Stimulated activated CD8-positive, alpha-beta memory T cell treated with anti-CD3 and anti-CD28 coated beads, Interleukin-2, amount 100 ng/mL, for 48 hours (primary cell): Measurements from ENCODE around the gene CD320.
"Not testable (repeated sequence)": the region's sequence is repeated elsewhere in the genome, so short reads cannot be mapped to it uniquely, and the experiment has no call there.

Experiments
- DNase-seq, 2 donors: peaks; one replicate each; pipeline ENCODE4 v3.0.0-alpha.2; 2020; ENCODE audit warnings: low read depth in 2 of 2

The CD320 gene

DNA sequence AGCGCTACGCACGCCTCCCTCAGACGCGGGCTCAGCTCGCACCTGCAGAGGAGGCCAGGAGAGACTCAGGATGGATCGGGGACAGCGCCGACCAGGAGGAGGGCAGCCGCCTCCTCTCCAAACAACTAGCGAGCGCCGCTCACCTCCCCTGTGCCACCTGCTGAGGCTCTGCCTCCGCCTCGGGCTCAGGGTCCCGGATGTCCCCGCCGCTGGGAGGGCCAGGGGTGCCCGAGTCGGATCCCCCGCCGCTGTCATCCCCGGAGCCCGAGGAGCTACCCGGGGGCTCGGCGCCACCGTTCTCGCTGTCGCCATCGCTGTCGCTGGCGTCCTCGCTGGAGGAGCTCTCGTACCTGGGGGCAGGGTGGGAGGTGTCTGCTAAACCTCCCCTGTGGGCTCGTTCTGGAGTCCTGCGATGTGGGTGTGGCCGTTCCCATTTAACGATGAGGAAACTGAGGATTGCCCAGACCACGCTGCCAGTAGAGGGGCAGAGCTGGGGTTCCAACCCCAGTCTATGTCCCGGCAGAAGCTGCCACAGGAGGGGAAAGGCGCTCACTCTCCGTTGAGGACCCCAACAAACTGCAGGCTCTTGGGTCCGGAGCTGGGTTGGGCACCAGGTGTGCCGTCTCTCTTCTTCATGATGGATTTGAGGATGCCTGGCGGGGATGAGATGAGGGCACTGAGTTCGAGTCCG lies 25.8 kb upstream of the CD320 start:
- no peak for DNase-seq

DNA sequence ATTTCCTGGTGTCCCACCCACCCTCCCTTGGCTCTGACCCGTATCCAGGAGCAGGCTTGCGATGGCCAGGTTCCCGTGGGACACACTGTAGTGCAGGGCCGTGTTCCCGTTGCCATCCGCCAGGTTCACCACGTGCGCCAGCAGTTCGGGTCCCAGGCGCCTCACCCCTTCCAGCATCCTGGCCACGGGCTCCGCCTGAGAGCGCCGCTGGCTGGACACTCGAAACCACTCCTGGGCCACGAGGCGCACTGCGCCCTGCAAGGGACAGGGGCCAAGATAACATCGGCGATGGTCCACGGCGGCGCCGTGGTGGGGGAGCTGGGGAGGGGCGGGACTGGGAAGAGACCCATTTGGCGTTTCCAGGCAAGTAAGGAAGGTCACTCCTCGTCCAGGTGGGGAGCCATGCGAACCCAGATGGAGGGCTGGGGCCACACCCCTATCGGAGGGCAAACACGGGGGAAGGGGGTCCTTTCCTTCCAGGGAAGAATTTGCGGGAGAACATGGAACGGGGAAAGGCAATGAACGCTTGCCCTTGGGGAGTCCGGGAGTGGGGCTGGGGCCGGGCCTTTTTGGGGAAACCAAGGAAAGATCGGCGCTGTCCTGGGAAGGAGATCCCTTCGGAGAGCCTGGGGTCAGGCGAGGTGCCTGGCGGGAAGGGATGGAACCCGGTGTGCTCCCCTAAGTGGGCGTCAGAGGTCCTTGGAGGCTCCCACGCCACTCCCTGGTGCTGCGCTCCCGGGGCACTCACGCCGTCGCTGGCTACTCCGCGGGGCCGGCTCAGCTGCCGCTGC lies 25.0 kb upstream of the CD320 start:
- no peak for DNase-seq

DNA sequence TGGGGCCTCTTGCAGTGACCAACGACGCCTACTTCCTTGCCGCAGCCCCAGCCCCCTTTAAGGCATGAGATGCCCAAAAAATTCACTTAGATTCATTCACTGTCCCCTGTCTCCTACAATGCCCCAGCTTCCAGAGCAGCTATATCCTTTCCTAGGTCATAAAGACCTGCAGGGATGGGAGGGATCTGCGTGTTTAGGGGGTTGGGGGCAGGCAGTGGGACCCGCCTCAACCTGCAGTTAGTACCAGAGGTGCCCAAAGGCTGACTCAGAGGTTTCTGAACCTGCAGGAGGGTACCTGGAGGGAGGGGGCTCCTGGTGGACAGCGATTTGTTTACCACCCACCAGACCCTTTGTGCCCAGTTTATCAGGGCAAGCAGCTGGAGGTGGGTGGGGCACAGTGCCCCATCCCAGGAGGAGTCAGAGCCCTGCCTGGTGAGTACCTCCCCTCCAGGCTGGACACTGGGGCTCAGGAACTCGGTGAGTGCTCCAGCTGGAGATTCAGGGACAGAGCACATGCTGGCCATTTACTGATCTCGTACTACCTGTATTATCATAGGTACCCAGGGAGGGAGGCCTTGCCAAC lies 23.2 kb upstream of the CD320 start:
- no peak for DNase-seq

DNA sequence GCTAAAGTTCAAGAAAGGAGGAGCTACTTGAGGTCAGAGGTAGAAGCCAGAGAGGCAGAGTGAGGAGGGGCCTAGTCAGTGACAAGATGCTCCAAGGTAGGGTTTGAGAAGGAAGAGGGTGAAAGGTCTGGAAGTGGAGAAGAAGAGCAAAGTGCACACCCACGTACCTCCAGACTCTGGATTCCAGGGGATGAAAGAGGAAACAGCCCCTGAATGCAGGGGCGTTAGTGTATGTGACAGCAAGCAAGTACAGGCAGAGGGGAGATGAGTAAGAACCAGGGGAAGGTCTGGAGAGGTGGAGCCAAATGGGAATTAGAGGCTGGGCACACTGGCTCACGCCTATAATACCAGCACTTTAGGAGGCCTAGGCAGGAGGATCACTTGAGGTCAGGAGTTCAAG lies 21.8 kb upstream of the CD320 start:
- no peak for DNase-seq

DNA sequence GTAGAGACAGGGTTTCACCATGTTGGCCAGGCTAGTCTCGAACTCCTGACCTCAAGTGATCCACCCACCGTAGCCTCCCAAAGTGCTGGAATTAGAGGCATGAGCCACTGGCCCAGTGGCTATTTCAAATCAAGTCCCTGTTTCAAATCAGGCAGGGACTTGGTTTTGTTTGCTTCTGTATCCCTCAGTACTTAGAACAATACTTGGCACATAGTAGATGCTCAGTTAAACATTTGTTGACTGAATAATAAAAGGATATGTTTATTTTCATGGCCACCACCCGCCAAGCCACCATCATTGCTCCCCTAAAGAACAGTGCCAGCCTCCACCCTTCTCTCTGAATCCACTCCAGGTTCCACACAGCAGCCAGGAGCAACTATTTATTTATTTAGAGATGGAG lies 17.3 kb upstream of the CD320 start:
- no peak for DNase-seq

DNA sequence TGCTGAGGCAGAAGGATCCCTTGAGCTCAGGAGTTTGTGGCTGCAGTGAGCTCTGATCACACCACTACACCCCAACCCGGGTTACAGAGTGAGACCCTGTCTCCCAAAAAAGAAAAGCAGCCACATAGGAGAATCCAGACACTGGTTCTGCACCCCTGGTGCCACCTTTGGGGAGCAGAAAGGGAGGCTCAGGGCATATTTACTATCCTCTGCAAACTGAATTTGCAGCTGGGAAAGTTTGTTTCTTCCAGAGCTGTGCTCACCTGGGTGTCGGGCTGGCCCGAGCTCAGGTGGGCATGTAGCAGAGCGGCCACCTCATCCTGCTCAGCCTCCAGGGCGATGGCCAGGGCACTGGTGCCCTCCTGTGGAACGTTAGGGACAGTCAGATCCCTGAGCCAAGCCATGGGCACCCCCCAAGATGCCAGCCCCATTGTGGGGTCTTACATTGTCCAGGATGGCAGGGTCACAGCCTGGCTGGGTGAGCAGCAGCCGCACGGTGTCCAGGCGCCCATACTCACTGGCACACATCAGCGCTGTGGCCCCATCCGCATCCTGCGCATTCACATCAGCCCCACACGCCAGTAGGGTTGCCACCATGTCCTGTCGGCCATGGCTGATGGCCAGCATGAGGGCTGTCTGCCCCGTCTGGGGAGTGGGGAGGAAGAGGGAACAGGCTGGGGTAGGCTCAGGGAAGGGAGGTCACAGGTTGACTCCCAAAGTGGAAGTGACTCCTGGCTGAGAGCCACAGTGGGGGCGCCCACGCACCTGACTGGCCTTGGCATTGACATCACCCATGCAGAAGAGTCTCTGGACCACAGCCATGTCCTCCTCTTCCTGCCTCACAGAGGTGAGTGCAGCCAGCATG lies 16.3 kb upstream of the CD320 start:
- DNase-seq: no peak

DNA sequence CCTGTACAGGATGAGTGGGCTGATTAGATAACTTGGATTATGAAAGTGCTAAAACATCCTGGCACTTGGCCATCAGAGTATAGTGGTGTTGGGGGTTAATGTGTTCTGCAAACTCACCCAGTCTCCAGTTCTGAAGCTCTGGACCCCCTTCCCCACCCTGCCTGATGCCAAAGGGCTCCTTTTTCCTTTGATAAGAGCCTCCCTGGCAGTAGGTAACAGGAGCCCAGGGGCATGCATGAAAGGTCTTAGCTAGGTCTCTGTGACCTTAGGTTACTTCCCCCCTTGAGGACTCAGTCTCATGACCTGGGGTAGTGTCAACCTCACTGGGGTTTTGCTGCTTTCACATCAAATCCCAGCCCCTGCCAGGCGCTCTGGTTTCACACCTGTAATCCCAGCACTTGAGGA lies 15.6 kb upstream of the CD320 start:
- no peak for DNase-seq

DNA sequence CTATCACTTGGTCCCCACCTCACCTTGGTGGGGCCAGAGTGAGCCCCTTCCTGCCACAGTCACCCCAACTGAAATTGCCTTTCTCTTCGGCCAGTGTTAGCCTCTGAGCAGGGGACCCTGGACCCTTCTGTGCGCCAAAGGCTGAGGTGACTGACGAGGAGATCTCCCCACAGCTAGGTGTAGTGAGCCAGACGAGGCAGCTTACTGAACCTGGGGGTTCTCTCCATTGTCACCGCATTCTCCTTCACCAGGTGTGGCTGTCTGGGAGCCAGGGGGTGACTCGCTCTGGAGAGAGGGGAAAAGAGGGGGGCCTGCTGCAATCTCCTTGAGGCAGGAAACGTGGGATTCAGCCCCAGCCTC lies 14.5 kb upstream of the CD320 start:
- DNase-seq: no peak

DNA sequence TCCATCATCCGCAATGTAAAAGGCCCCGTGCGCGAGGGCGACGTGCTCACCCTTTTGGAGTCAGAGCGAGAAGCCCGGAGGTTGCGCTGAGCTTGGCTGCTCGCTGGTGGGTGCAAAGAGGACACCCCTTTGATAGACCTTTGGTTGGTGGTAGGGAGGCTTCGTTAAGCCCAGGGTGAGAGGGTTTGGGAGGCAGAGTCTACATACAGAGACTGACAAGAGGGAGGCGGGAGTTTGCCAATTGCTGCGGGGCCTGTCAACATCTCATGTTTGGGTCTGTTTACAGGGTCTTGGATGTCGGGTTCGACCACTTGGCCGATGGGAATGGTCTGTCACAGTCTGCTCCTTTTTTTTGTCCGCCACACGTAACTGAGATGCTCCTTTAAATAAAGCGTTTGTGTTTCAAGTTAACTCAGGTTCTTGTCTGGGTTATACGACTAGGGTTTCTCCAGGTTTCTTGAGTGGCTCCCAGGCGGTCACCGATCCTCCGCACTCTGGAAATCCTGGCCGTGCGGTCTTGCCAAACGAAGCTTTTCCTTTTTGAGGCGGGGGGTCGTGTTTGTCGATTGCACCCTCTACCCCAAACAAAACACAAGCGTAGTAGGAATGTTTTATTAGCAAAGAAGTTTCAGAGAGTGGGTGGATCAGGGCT lies 14.0 kb upstream of the CD320 start:
- no peak for DNase-seq

DNA sequence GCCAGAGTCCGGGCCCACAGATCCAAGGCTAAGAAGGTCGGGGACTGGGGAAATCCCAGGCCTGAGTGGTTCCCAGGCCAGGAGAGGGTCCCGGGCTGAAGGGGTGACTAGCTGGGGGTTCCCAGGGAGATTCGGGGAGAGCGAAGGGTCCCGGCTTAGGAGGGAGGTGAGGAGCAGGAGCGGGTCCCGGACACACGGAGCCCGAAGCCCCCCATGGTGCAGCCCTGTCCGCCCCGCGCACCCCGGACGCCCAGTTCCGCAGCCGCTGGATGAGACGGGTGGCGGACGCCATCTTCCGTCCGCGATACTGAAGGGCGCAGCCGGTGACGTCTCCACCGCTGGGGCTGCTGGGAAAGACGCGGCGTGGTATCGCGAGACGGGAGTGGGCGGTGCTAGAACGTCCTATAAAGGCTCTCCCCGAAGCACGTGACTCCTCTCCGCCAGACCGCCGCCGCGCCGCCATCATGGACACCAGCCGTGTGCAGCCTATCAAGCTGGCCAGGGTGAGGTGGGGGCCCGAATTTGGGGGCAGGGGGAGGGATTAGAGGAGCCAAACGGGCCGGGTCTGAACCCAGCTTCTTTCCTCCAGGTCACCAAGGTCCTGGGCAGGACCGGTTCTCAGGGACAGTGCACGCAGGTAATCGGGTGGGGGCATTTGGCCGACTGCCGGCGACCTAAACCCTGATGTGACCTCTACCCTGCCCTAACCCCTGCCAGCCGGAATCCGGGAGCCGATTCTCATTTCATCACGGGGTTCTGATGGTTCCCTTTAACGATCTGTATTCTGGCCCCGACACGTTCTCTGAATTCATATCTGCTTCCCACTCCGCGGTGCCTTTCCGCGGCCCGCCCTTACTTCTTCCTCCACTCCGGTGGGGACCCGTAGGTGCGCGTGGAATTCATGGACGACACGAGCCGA lies 13.2 kb upstream of the CD320 start, which contains the start of the genes NDUFA7 and RPS28:
TSS of gene NDUFA7 (minus strand) at position 309 of the 919 bp plus-strand sequence. CDS start at position 292, 17 bp downstream.
TSS of gene RPS28 (plus strand) at position 430 of the 919 bp plus-strand sequence. CDS start at position 465, 35 bp downstream.
- peak; percentile 90 to 95 for DNase-seq

DNA sequence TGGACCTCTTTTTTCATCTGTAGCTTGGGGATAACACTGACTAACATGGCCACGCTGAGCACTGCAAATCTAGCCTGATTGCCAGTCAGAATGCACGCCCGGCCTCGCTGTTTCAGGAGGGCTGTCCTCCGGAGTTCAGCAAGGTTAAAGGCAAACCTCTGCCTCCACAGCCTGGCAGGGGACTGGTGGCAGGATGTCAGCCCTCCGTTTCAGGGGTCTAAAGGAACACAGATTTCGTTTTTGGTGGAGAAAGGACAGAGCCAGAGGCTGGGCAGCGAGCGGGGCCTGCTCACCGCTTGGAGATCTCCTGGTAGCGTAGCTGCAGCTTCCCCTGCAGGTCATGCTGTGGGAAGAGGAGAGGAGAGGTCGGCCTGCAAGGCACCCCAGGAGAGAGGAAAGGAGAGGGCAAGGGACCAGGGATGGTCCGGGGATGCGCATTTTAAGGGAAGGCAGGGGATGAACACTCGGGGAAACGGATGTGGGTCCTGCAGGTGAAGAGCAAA lies 12.5 kb upstream of the CD320 start:
- no peak for DNase-seq

DNA sequence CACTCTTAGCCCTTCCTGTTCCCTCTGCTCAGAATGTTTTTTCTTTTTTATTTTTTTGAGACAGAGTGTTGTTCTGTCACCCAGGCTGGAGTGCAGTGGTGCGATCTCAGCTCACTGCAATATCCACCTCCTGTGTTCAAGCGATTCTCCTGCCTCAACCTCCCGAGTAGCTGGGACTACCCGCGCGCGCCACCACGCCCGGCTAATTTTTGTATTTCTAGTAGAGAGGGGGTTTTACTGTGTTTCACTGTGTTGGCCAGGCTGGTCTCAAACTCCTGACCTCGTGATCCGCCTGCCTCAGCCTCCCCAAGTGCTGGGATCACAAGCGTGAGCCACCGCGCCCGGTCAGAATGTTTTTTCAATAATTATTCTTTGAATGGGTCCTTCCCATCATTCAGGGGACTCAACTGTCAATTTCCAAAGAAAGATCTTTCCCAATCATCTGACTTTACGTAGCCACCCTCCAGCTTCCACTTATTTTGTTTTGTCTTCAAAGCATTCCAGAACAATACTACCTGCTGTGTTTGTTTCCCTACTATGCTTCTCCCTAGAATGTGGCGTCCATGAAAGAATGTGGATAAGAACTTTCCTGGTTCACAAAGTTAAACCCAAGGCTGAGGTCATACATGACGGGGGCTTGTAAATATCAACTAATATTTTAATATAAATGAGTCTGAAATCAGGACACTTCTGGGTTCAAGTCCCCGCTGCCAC lies 11.8 kb upstream of the CD320 start:
- DNase-seq: no peak

DNA sequence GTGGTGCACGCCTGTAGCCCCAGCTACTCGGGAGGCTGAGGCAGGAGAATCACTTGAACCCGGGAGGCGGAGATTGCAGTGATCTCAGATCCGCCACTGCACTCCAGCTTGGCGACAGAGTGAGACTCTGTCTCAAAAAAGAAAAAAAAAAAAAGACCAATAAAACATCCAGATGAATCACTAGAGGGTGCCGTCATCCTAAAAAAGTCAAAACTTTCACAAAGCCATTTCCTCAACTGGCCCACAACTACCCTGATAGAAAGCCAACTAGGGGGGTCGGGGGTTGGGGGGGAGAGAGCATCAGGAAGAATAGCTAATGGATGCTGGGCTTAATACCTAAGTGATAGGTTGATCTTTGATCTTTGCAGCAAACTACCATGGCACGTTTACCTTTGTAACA lies 10.7 kb upstream of the CD320 start:
- DNase-seq: not testable (repeated sequence)

DNA sequence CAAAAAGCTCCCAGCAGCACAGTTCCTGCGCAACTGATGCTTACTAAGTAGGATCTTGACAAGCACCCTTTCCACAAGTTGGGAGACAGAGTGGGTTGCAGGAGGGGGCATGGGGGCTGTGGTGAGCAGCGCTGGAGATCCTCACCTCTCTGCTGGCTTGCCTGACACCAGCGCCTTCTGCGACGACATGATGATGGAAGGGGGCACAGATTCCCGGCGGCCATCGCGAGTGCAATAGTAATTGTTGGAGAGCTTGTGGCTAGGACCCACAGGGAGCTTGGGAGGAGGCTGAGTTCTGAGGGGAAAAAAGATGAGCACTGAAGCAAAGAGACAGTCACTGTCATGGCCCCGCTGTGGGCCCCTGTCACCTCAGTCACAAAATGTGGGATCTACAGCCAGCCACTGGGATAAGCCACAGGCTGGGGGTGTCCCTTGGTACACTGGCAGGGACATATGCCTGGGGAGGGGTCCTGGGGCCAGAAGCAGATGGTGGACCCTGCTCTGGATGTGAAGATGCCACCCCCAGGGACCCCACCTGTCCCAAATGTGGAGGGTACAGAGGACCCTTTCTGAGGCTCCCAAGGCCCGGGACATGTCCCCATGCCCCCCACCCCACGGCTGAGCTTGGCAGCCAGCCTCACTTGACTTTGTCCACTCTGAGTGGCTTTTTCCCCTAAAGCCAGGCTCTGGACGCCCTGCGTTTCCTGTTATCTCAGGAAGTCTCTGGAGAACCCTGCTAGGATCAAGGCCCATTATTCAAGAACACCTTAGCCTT lies 8.4 kb upstream of the CD320 start:
- no peak for DNase-seq

DNA sequence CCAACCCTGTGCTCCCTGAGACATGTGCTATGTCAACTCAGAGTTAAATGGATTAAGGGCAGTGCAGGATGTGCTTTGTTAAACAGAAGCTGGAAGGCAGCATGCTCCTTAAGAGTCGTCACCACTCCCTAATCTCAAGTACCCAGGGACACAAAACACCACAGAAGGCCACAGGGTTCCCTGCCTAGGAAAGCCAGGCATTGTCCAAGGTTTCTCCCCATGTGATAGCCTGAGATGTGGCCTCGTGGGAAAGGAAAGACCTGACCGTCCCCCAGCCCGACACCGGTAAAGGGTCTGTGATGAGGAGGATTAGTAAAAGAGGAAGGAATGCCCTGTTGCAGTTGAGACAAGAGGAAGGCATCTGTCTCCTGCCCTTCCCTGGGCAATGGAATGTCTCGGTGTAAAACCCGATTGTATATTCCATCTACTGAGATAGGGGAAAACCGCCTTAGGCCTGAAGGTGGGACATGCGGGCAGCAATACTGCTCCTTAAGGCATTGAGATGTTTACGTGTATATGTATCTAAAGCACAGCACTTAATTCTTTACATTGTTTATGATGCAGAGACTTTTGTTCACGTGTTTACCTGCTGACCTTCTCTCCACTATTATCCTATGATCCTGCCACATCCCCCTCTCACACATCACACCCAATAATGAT lies 7.0 kb upstream of the CD320 start:
- DNase-seq: not testable (repeated sequence)

DNA sequence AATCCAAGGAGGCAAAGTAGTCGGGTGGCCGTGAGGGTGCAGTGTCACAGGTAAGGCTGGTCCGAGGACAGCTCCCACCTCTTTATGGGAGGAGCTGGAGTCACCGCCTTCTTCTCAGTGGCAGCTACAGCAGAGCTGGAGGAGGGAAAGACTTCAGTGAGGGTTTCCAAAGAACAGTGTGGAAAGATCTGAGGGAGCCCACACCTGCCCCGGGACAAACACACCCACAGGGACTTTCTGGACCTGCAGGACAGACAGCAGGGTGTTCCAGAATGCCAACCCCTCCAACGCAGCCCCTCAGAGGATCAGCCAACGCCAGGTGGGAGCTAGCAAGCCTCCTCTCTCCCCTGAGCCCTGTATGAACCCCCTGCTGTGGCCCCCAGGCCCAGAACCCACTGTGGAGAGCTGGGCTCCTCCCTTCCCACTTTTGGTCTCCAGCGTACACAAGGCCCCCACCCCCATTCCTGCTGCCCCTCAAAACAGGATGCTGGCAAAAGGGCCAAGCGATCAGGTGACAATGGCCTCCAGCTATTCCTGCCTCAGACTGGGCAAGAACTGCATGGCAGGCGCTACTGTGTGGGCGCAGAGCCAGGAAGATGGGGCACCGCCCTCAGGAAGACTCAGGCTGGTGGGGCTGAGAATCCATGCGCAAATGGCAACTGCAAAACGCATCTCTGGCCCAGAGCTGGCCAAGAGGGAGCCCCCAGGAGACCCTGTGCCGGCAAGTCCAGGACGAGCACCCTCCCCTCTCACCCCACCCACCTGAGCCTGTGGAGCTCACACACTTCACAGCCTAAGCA lies 3.5 kb upstream of the CD320 start:
- DNase-seq: no peak

DNA sequence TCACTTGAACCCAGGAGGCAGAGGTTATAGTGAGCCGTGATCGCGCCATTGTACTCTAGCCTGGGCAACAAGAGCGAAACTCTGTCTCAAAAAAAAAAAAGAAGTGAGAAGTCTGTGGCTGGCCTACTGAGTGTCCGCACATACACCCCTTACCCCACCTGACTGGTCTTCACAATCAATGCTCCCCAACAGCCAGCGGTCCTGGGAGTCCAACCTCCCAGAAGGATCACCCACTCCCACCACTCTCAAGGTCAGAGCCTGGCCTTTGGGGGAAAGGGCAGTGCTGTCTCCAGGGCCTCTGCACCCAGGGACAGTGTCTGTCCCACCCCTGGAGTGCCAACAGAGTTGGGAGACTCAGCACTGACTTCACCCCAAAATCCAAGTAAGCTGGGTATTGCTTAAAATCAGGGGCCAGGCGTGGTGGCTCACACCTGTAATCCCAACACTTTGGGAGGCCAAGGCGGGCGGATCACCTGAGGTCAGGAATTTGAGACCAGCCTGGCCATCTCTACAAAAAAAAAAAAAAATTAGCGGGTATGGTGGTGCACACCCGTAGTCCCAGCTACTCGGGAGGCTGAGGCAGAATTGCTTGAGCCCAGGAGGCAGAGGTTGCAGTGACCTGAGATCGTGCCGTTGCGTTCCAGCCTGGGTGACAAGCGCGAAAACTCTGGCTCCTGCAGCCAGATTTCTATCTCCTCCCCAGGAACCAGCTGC lies 2.3 kb upstream of the CD320 start:
- DNase-seq: no peak
